ENCODE results near the gene NKX6-2. TPM values are rescaled to one million over a fixed set of nuclear protein-coding genes. Genes with fewer than 3 reads are reported as not detected.

NKX6-2 gene
- total RNA-seq, 2 experiments from 2014 or later: not detected

DNA sequence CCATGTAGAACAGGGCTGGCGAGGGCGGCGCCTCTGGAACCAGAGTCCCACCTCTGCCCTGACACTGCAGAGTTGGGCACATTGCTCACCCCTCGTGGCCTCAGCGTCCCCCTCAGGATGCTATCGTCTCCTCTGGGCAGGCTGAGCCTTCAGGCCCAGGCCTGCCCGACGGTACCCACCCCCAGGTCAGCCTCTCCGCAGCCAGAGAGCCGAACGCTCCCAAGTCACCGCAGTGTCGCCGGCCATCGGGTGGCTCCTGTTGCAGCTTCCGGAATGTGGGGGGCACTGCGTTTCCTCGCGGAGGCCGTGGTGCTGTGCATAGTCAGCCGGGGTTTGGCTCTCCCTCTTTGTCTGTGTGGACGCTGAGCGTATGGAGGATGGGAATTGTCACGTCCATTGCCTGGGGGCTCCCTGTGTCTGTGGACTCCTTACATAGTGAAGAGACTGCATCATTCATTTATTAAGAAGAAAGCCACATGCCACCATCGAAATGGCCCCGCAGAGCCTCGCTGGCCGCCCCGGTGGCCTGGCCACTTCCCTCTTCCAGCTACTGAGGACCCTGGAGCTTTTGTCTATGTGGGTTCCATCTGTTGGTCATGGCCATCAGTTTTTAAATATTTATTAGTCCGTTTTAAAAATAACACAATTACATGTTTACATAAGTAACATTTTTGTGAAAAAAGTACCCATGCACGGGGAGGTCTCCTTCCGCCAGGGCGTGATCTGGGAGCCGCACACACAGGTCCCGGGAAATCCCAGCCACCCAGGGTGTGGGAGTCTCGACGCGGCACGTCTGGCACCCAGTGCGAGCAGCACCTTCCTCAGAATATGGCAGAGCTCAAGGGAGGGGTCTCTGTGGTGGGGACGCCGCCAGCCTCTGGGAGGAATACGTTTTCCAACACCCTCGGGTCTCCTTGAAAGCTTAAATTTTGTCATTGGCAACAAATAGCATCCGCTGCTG lies 15.6 kb downstream of the NKX6-2 start:
- H3K4me1 Mint-ChIP-seq (ENCODE audit: low read depth): no peaks in the 10 kb centered on the region
- intact Hi-C loops (cut with micrococcal nuclease): no loop called here

DNA sequence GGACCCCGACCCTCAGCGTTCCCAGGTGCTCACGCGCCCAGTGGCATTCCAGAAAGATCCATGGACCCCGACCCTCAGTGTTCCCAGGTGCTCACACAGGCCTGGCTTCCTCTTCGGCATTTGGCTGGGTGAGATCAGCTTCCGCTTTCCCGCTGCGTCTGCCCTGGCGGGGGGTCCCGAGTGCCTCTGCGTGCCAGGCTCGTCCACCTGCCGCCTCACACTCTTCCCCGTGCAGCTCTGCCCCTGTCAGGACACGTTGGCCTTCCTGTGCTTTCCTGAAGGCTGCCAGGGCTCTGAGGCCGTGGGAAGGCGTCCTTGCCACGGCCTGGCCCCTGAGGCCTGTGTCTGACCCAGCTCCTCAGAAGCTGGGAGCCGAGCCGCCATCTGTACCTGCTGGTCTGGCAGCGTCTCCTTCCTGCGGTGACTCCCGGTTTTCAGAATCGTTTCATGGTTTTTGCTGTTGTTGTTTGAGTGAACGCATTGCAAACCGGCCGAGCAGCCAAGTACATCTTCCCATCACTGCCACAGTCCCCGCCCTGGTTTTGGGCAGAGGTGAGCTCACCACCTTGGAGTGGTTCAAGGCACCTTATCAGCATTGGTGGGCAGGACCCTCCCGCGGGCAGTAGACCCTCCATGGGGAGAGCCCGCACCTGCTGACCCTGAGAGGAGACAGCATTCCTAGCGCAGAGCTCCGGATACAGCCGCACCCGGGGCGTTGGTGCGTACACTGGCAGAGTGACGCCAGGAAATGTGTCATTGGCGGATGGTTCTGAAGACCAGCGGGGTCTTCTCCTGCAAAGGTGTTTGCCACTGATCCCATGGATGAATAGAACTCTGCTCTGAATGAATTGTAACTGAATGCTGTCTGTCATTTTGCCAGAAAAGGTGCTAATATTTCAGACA lies 17.4 kb downstream of the NKX6-2 start:
- ATAC-seq (no peak), DNase-seq (no peak)
- H3K4me1 Mint-ChIP-seq (ENCODE audit: low read depth): no peaks in the 10 kb centered on the region
- H3K27ac Mint-ChIP-seq: no peak overlapping the region
- no peaks in the 10 kb centered on the region for H3K27me3 Mint-ChIP-seq
- TF ChIP-seq CTCF (IDR thresholded peaks at IDR 0.05): no peak
- POLR2A ChIA-PET: no interaction called here
- H3K36me3 Mint-ChIP-seq (ENCODE audit: low read depth): peaks cover 16% of the 10 kb centered on the region
- H3K4me3 Mint-ChIP-seq: no peak overlapping the region
- intact Hi-C loops (cut with micrococcal nuclease): no loop called here
- CTCF ChIA-PET: no interaction called here
- H3K9me3 Mint-ChIP-seq: no peaks in the 10 kb centered on the region

More for the DNA sequence above, 15.6 kb downstream of the NKX6-2 start:
- TF ChIP-seq CTCF (IDR thresholded peaks at IDR 0.05): no peak
- POLR2A ChIA-PET: no interaction called here
- Mint-ChIP-seq H3K36me3 (ENCODE audit: low read depth) (peaks cover 16% of the 10 kb centered on the region), H3K27ac (no peak overlapping the region), H3K27me3 (no peaks in the 10 kb centered on the region), H3K4me3 (no peak overlapping the region), H3K9me3 (no peaks in the 10 kb centered on the region)
- DNase-seq: no peak
- CTCF ChIA-PET: no interaction called here
- no peak for ATAC-seq

GRCh38 chr10:132766291-132766690 lies 19.7 kb downstream of the NKX6-2 start:
- no peak for TF ChIP-seq CTCF (IDR thresholded peaks at IDR 0.05)
- no peak overlapping the region for H3K27ac Mint-ChIP-seq
- H3K9me3 Mint-ChIP-seq: no peaks in the 10 kb centered on the region
- intact Hi-C loops (cut with micrococcal nuclease): no loop called here
- ChIA-PET POLR2A (no interaction called here), CTCF (no interaction called here)
- H3K36me3 Mint-ChIP-seq (ENCODE audit: low read depth): peaks cover 17% of the 10 kb centered on the region
- no peaks in the 10 kb centered on the region for H3K27me3 Mint-ChIP-seq
- H3K4me1 Mint-ChIP-seq (ENCODE audit: low read depth): peaks cover 13% of the 10 kb centered on the region
- no peak for ATAC-seq
- no peak for DNase-seq
- H3K4me3 Mint-ChIP-seq: no peak overlapping the region

- H3K4me3 Mint-ChIP-seq: no peak overlapping the region
- POLR2A ChIA-PET: no interaction called here
- H3K36me3 Mint-ChIP-seq (ENCODE audit: low read depth): peaks cover 14% of the 10 kb centered on the region
- H3K27ac Mint-ChIP-seq: no peak overlapping the region
- intact Hi-C loops (cut with micrococcal nuclease): no loop called here
- no peak for DNase-seq
- H3K27me3 Mint-ChIP-seq: no peaks in the 10 kb centered on the region
- CTCF ChIA-PET: no interaction called here
- H3K9me3 Mint-ChIP-seq: no peaks in the 10 kb centered on the region
- no peak for ATAC-seq
- peaks cover 15% of the 10 kb centered on the region for H3K4me1 Mint-ChIP-seq (ENCODE audit: low read depth)
- TF ChIP-seq CTCF (IDR thresholded peaks at IDR 0.05): no peak
Measured at GRCh38 chr10:132765435-132765834, 20.5 kb downstream of the NKX6-2 start.

GRCh38 chr10:132764108-132764507 lies 21.8 kb downstream of the NKX6-2 start:
- ATAC-seq: no peak
- Mint-ChIP-seq H3K9me3 (no peaks in the 10 kb centered on the region), H3K4me3 (no peak overlapping the region), H3K36me3 (ENCODE audit: low read depth) (peaks cover 14% of the 10 kb centered on the region), H3K27me3 (no peaks in the 10 kb centered on the region), H3K4me1 (ENCODE audit: low read depth) (peaks cover 15% of the 10 kb centered on the region), H3K27ac (no peak overlapping the region)
- CTCF ChIA-PET: no interaction called here
- POLR2A ChIA-PET: no interaction called here
- DNase-seq: no peak
- intact Hi-C loops (cut with micrococcal nuclease): no loop called here
- no peak for TF ChIP-seq CTCF (IDR thresholded peaks at IDR 0.05)

Data from activated CD8-positive, alpha-beta T cell treated with anti-CD3 and anti-CD28 coated beads for 36 hours (primary cell).